SU-DHL-6 (cell line): Measurements from ENCODE around the gene OR13C8.

Experiments
- H2AFZ ChIP-seq: fragments of 200-600 bp; sonication (generic); 2 replicates; pipeline ENCODE4 v1.6.1; 2014; ENCODE audit warnings: low read depth, mild to moderate bottlenecking, moderate library complexity, mixed read lengths, antibody characterized with exemption, low read length; ENCODE audit not compliant: severe bottlenecking
- H3F3A ChIP-seq: fragments of 200-600 bp; shearing (Covaris generic); 2 replicates; pipeline ENCODE4 v1.6.0; 2016; ENCODE audit warnings: antibody characterized with exemption, mild to moderate bottlenecking; ENCODE audit not compliant: insufficient read depth
- H3K27ac ChIP-seq: fragments of 200-600 bp; sonication (generic); 2 replicates; pipeline ENCODE4 v1.5.1; 2016; ENCODE audit warnings: low read depth, mild to moderate bottlenecking, low read length, moderate library complexity, mixed read lengths
- H3K27me3 ChIP-seq: fragments of 200-600 bp; sonication (generic), shearing (Covaris generic); 2 replicates; pipeline ENCODE4 v1.6.0; 2014; ENCODE audit warnings: mild to moderate bottlenecking, low read length
- H3K36me3 ChIP-seq: fragments of 200-600 bp; sonication (generic); 2 replicates; pipeline ENCODE4 v1.6.1; 2014; ENCODE audit warnings: mild to moderate bottlenecking, low read length, mixed read lengths
- H3K4me2 ChIP-seq: fragments of 300-600, 200-600 bp; shearing (Covaris generic), sonication (generic); 2 replicates; pipeline ENCODE4 v1.6.0; 2014; ENCODE audit warnings: low read length, low read depth, mild to moderate bottlenecking; ENCODE audit not compliant: poor library complexity, severe bottlenecking
- H3K4me3 ChIP-seq: fragments of 200-600 bp; sonication (generic); 2 replicates; pipeline ENCODE4 v1.5.1; 2014; ENCODE audit warnings: antibody characterized with exemption, low read length, mild to moderate bottlenecking, mixed read lengths; ENCODE audit not compliant: insufficient read depth, poor library complexity, severe bottlenecking
- H3K79me2 ChIP-seq: fragments of 200-600 bp; sonication (generic); 2 replicates; pipeline ENCODE4 v1.6.1; 2014; ENCODE audit warnings: mild to moderate bottlenecking, low read length, moderate library complexity; ENCODE audit not compliant: insufficient read depth
- H3K9ac ChIP-seq: fragments of 200-600 bp; sonication (generic); 2 replicates; pipeline ENCODE4 v1.7.0; 2014; ENCODE audit warnings: mild to moderate bottlenecking, low read length
- H3K9me2 ChIP-seq: fragments of 200-600 bp; sonication (generic); replicated peaks from 2 replicates; pipeline ENCODE4 v1.6.1; 2014; ENCODE audit warnings: low read length; ENCODE audit not compliant: insufficient read depth
- H3K9me3 ChIP-seq: fragments of 200-600 bp; sonication (generic); 2 replicates; pipeline ENCODE4 v1.6.1; 2014; ENCODE audit warnings: low read length, mixed read lengths; ENCODE audit not compliant: insufficient read depth
- H4K20me1 ChIP-seq: fragments of 200-600 bp; sonication (generic); 2 replicates; pipeline ENCODE4 v1.6.1; 2014; ENCODE audit warnings: low read depth, mild to moderate bottlenecking, antibody characterized with exemption, low read length, moderate library complexity, mixed read lengths
- CTCF ChIP-seq: fragments of 200-600 bp; sonication (generic); IDR thresholded peaks from one replicate; pipeline ENCODE4 v1.5.1; 2017; ENCODE audit warnings: antibody characterized with exemption, mild to moderate bottlenecking, low read length, moderate library complexity; ENCODE audit not compliant: insufficient read depth, poor library complexity, severe bottlenecking
- EZH2phosphoT487 ChIP-seq: fragments of 200-600 bp; sonication (generic), shearing (Covaris generic); conservative IDR thresholded peaks from 2 replicates; pipeline ENCODE4 v1.6.1; 2018; ENCODE audit warnings: mild to moderate bottlenecking, antibody characterized with exemption, low read length, moderate library complexity, mixed read lengths

OR13C8 gene

GRCh38 chr9:104611213-104611612, 42.2 kb downstream of the OR13C8 start:
- H3K4me3 ChIP-seq = no peak overlapping the region
- H3K9ac ChIP-seq = no peak overlapping the region
- no peaks in the 10 kb centered on the region for H4K20me1 ChIP-seq
- no peak for TF ChIP-seq CTCF
- TF ChIP-seq EZH2phosphoT487 = no peak
- no peak overlapping the region for H3K27ac ChIP-seq
- no peaks in the 10 kb centered on the region for H3K27me3 ChIP-seq
- H3K36me3 ChIP-seq = no peaks in the 10 kb centered on the region
- H3K4me2 ChIP-seq = no peak overlapping the region
- no peaks in the 10 kb centered on the region for H3F3A ChIP-seq
- no peaks in the 10 kb centered on the region for H3K9me2 ChIP-seq
- H2AFZ ChIP-seq = no peak overlapping the region
- H3K9me3 ChIP-seq = no peaks in the 10 kb centered on the region
- no peaks in the 10 kb centered on the region for H3K79me2 ChIP-seq

- Histone ChIP-seq H4K20me1 (no peaks in the 10 kb centered on the region), H3K36me3 (no peaks in the 10 kb centered on the region), H3K9me3 (no peaks in the 10 kb centered on the region), H3K9ac (no peak overlapping the region), H3K27me3 (no peaks in the 10 kb centered on the region), H3K4me2 (no peak overlapping the region), H3K9me2 (no peaks in the 10 kb centered on the region), H3K4me3 (no peak overlapping the region), H2AFZ (no peak overlapping the region), H3F3A (no peaks in the 10 kb centered on the region), H3K79me2 (no peaks in the 10 kb centered on the region), H3K27ac (no peak overlapping the region)
- TF ChIP-seq CTCF = no peak
Measured at GRCh38 chr9:104617418-104617817, 48.5 kb downstream of the OR13C8 start.

GRCh38 chr9:104618104-104618503, 49.1 kb downstream of the OR13C8 start, which contains the start of gene OR13C9:
TSS of gene OR13C9 (minus strand) at chr9:104618204. CDS start at chr9:104618204, 0 bp downstream.
- Histone ChIP-seq H3K27me3 (no peaks in the 10 kb centered on the region), H3K9me3 (no peaks in the 10 kb centered on the region), H3K36me3 (no peaks in the 10 kb centered on the region), H3F3A (no peaks in the 10 kb centered on the region), H3K27ac (no peak within 1 kb of the TSS), H2AFZ (no peak within 1 kb of the TSS), H3K9me2 (no peaks in the 10 kb centered on the region), H3K4me3 (no peak within 1 kb of the TSS), H3K4me2 (no peak within 1 kb of the TSS), H3K9ac (no peak within 1 kb of the TSS), H4K20me1 (no peaks in the 10 kb centered on the region), H3K79me2 (no peaks in the 10 kb centered on the region)
- TF ChIP-seq EZH2phosphoT487 = no peak
- TF ChIP-seq CTCF = no peak
